ENCODE results near the gene FUT1. TPM values are rescaled to one million over a fixed set of nuclear protein-coding genes. Genes with fewer than 3 reads are reported as not detected.
A peak's percentile ranks its signal among the peaks of the same experiment; 100 is the strongest.

FUT1 gene
- total RNA-seq, 1 donor from 2014 or later: 4.4 TPM

DNA sequence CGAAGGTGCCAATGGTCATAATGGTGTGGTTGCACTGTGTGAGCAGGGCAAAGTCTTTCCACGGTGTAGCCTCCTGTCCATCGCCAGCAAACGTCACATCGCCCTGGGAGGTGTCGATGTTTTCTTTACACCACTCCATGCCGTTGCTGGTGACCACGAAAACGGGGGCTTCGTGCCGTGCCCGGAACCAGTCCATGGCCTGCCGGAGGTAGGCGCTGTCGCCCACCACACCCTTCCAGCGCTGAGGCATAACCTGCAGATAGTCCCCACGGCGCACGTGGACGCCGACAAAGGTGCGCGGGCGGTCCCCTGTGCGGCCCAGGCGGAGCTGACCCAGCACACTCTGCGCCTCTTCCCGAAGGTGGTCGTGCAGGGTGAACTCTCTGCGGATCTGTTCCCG is 2.1 kb downstream of the FUT1 start:
- H3K27ac Mint-ChIP-seq (ENCODE audit: unreplicated experiment): no peak overlapping the region

DNA sequence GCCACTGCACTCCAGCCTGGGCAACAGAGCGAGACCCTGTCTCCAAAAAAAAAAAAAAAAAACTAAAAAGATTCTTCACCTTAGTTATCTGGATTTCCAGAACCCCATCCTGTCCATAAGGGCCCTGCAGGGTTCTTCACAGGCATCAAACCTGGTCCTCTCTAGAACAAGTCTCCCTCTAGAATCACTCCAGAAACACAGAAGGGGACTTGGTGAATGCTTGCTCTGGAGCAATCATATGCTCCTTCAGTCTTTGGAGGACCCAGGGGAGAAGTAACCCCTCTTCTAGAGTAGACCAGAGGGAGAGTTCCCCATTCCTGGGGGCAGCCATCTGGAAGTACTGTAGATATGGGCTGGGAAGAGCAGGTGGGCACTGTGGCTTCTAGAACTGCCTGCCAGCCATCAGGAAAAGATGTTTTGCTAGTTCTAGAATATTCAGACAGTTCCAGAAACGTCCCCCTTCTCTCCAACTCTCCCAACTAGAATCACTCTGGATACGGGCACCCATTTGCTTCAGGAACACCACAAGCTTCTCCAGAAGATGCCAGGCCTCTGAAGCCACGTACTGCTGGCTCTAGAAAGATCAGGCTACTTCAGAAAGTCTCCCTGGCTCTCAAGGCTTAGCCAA is 2.8 kb downstream of the FUT1 start:
- TF ChIP-seq, protein P1, sequence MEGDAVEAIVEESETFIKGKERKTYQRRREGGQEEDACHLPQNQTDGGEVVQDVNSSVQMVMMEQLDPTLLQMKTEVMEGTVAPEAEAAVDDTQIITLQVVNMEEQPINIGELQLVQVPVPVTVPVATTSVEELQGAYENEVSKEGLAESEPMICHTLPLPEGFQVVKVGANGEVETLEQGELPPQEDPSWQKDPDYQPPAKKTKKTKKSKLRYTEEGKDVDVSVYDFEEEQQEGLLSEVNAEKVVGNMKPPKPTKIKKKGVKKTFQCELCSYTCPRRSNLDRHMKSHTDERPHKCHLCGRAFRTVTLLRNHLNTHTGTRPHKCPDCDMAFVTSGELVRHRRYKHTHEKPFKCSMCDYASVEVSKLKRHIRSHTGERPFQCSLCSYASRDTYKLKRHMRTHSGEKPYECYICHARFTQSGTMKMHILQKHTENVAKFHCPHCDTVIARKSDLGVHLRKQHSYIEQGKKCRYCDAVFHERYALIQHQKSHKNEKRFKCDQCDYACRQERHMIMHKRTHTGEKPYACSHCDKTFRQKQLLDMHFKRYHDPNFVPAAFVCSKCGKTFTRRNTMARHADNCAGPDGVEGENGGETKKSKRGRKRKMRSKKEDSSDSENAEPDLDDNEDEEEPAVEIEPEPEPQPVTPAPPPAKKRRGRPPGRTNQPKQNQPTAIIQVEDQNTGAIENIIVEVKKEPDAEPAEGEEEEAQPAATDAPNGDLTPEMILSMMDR (IDR thresholded peaks at IDR 0.05; ENCODE audit: partially characterized antibody, unreplicated experiment): no peak
- peaks cover 18% of the 10 kb centered on the region for H3K27me3 Mint-ChIP-seq (ENCODE audit: unreplicated experiment)

More for the DNA sequence above, 2.1 kb downstream of the FUT1 start:
- Mint-ChIP-seq H3K36me3 (ENCODE audit: unreplicated experiment) (no peaks in the 10 kb centered on the region), H3K4me1 (ENCODE audit: low read depth, unreplicated experiment) (peaks cover 7% of the 10 kb centered on the region), H3K4me3 (ENCODE audit: unreplicated experiment) (no peak overlapping the region), H3K27me3 (ENCODE audit: unreplicated experiment) (peaks cover 18% of the 10 kb centered on the region), H3K9me3 (ENCODE audit: unreplicated experiment) (peaks cover 6% of the 10 kb centered on the region)
- TF ChIP-seq, protein P1 (IDR thresholded peaks at IDR 0.05; ENCODE audit: partially characterized antibody, unreplicated experiment): no peak
- DNase-seq: no peak

DNA sequence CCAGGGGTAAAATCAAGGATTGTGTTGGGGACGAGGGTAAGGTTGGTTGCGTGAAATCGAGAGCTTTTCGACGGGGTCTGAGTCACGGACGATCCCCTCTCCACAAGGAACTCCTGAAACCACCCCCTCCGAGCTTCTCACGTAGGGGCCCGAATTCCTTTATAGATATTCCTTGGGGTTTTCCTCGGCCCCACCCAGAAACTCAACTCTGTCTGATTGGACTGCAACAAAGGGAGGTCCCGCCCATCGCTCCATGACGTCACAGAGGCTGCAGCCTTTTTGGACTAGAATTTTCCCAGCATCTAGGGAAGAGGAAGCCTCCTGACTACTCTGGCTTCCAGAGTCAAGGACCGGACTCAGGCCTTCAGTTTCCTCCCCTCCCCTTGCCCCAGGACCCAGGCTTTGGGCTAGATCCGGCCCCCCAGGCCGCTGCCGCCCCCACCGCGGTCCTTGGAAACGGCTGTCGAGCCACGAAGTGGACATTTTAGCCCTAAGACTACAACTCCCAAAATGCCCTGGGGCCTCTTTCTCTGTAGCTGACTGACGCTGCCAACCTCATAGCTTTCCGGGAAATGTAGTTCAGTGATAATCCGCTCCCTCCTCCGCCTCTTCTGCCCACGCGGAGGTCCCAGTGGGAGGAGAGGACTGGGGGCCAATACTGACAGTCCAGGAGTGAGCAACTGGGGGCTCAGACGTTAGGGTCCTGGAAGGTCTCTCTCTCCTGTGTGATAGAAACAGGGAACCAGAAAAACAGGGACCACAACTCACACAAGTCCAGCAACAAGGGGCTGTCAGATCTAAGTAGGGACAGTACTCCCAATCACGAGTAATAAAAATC is 5.5 kb downstream of the FUT1 start, which contains the start of gene IZUMO1:
TSS of gene IZUMO1 (minus strand) at position 172 of the 838 bp plus-strand sequence. CDS start 1,050 bp downstream, outside the sequence.
- peak; percentile 87 for DNase-seq
- peaks cover 7% of the 10 kb centered on the region for H3K9me3 Mint-ChIP-seq (ENCODE audit: unreplicated experiment)
- peak within 1 kb of the TSS; percentile 86 for H3K4me3 Mint-ChIP-seq (ENCODE audit: unreplicated experiment)
- H3K27ac Mint-ChIP-seq (ENCODE audit: unreplicated experiment): peak within 1 kb of the TSS; percentile 66
- peaks cover 8% of the 10 kb centered on the region for H3K27me3 Mint-ChIP-seq (ENCODE audit: unreplicated experiment)
- TF ChIP-seq, protein P1 (IDR thresholded peaks at IDR 0.05; ENCODE audit: partially characterized antibody, unreplicated experiment): no peak
- no peaks in the 10 kb centered on the region for H3K36me3 Mint-ChIP-seq (ENCODE audit: unreplicated experiment)
- H3K4me1 Mint-ChIP-seq (ENCODE audit: low read depth, unreplicated experiment): no peaks in the 10 kb centered on the region

More for the DNA sequence above, 2.8 kb downstream of the FUT1 start:
- H3K4me1 Mint-ChIP-seq (ENCODE audit: low read depth, unreplicated experiment): peaks cover 6% of the 10 kb centered on the region
- no peak overlapping the region for H3K4me3 Mint-ChIP-seq (ENCODE audit: unreplicated experiment)
- H3K27ac Mint-ChIP-seq (ENCODE audit: unreplicated experiment): no peak overlapping the region
- no peak for DNase-seq
- no peaks in the 10 kb centered on the region for H3K36me3 Mint-ChIP-seq (ENCODE audit: unreplicated experiment)
- peaks cover 6% of the 10 kb centered on the region for H3K9me3 Mint-ChIP-seq (ENCODE audit: unreplicated experiment)

DNA sequence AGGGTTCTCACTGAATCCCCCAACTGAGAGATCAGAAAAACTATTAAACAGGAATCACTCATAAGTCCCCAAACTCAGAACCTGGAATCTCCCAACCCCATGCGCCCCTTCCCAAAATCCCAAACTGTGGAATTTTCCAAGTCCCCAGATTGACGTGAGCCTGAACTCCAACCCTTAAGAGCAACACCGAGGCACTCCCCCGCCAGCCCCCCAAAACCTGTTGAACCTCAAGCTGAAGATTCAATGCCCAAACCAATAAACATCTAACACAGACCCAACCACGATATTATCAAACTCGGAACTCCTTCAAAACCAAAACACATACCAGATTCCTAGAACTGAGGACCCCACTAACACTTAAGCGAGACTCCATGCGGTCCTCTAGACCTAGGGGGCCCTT is 6.3 kb downstream of the FUT1 start:
- H3K27me3 Mint-ChIP-seq (ENCODE audit: unreplicated experiment): peaks cover 3% of the 10 kb centered on the region
- no peaks in the 10 kb centered on the region for H3K36me3 Mint-ChIP-seq (ENCODE audit: unreplicated experiment)
- peaks cover 7% of the 10 kb centered on the region for H3K9me3 Mint-ChIP-seq (ENCODE audit: unreplicated experiment)
- no peak overlapping the region for H3K27ac Mint-ChIP-seq (ENCODE audit: unreplicated experiment)
- TF ChIP-seq, protein P1 (IDR thresholded peaks at IDR 0.05; ENCODE audit: partially characterized antibody, unreplicated experiment): no peak
- peak overlapping the region; percentile 86 for H3K4me3 Mint-ChIP-seq (ENCODE audit: unreplicated experiment)
- DNase-seq: no peak
- H3K4me1 Mint-ChIP-seq (ENCODE audit: low read depth, unreplicated experiment): no peaks in the 10 kb centered on the region
